H1 (cell line): ENCODE results near the gene MRPL40. TPM values are rescaled to one million over a fixed set of nuclear protein-coding genes. Genes with fewer than 3 reads are reported as not detected.
A peak's percentile ranks its signal among the peaks of the same experiment; 100 is the strongest.

ENCODE experiments used
- CTCF ChIA-PET: fragments of 300-600 bp; sonication (Branson Sonifier 250); formaldehyde crosslinking; loops from one replicate; lab custom pipeline; 2021; ENCODE audit not compliant: partially characterized antibody; lab: Charles Lee
- POLR2A ChIA-PET: fragments of 300-600 bp; sonication (Branson Sonifier 250); formaldehyde crosslinking; loops from one replicate; lab custom pipeline; 2021; ENCODE audit warnings: inconsistent platforms; ENCODE audit not compliant: partially characterized antibody; lab: Charles Lee
- DNase-seq, 2 experiments: peaks; one replicate each; pipeline versions ENCODE4 v3.0.0 to v3.0.0-alpha.2; 2010 to 2022; ENCODE audit warnings: low spot score in 2 of 2, low read depth in 1 of 2, mixed read lengths in 1 of 2
- FAIRE-seq: peaks from 2 replicates; lab custom pipeline; 2011; peaks lifted over from hg19 to GRCh38; lab: Jason Lieb, UNC
- H2AFZ ChIP-seq: 2 replicates; pipeline ENCODE4 v1.8.1; 2012; ENCODE audit warnings: low read length, inconsistent platforms
- H2AK5ac ChIP-seq: 2 replicates; pipeline ENCODE4 v1.6.1; 2013; ENCODE audit warnings: low read depth, low read length
- H2BK120ac ChIP-seq: replicated peaks from 2 replicates; pipeline ENCODE3; 2013; ENCODE audit warnings: low read depth, low read length, inconsistent platforms
- H2BK12ac ChIP-seq: 2 replicates; pipeline ENCODE4 v1.6.1; 2013; ENCODE audit warnings: low read depth, low read length
- H2BK15ac ChIP-seq: 2 replicates; pipeline ENCODE4 v1.6.1; 2013; ENCODE audit warnings: low read length
- H2BK20ac ChIP-seq: 2 replicates; pipeline ENCODE4 v1.6.1; 2013; ENCODE audit warnings: low read length
- H2BK5ac ChIP-seq: 2 replicates; pipeline ENCODE4 v1.6.1; 2013; ENCODE audit warnings: low read depth, low read length
- H3K14ac ChIP-seq: 2 replicates; pipeline ENCODE4 v1.6.1; 2013; ENCODE audit warnings: inconsistent platforms; ENCODE audit not compliant: insufficient read length
- H3K18ac ChIP-seq: 2 replicates; pipeline ENCODE4 v1.6.1; 2013; ENCODE audit warnings: low read length; ENCODE audit errors: extremely low read depth
- H3K23ac ChIP-seq: 2 replicates; pipeline ENCODE4 v1.6.1; 2013; ENCODE audit warnings: inconsistent platforms; ENCODE audit not compliant: insufficient read length
- H3K23me2 ChIP-seq: 2 replicates; pipeline ENCODE4 v1.6.1; 2013; ENCODE audit warnings: low read depth, low read length
- H3K27ac ChIP-seq: 2 replicates; pipeline ENCODE4 v1.6.1; 2011; ENCODE audit warnings: low read depth, low read length, inconsistent platforms
- H3K27me3 ChIP-seq, 4 experiments: replicated peaks in 1 of 4; 1 replicate in 1 of 4; 2 replicates in 3 of 4; pipeline versions ENCODE4 v1.6.1 to v1.8.1; 2011 to 2013; ENCODE audit warnings: low read length in 3 of 4, mild to moderate bottlenecking in 3 of 4, inconsistent platforms in 2 of 4, mixed read lengths in 2 of 4, moderate library complexity in 1 of 4; ENCODE audit not compliant: control insufficient read depth in 3 of 4, insufficient read depth in 3 of 4; ENCODE audit errors: extremely low read depth in 1 of 4
- H3K36me3 ChIP-seq, 4 experiments: 2 replicates each; pipeline versions ENCODE4 v1.6.1 to v1.8.1; 2011 to 2013; ENCODE audit warnings: mild to moderate bottlenecking in 4 of 4, low read length in 3 of 4, moderate library complexity in 2 of 4, control low read depth in 1 of 4, inconsistent platforms in 1 of 4; ENCODE audit not compliant: insufficient read depth in 4 of 4, control insufficient read depth in 2 of 4
- H3K4ac ChIP-seq: replicated peaks from 2 replicates; pipeline ENCODE3; 2013; ENCODE audit warnings: low read length, low read depth, mixed read lengths, inconsistent platforms; ENCODE audit not compliant: insufficient read length
- H3K4me1 ChIP-seq, 4 experiments: replicated peaks in 1 of 4; 1 replicate in 1 of 4; 2 replicates in 3 of 4; pipeline versions ENCODE4 v1.6.1 to v1.8.1; 2011 to 2013; ENCODE audit warnings: low read length in 3 of 4, inconsistent platforms in 2 of 4, mixed read lengths in 1 of 4; ENCODE audit not compliant: insufficient read depth in 4 of 4, control insufficient read depth in 3 of 4
- H3K4me2 ChIP-seq, 2 experiments: 2 replicates each; pipeline versions ENCODE4 v1.6.1 to v1.8.1; 2011 to 2013; ENCODE audit warnings: low read depth in 2 of 2, low read length in 2 of 2, control low read depth in 1 of 2, inconsistent platforms in 1 of 2, mild to moderate bottlenecking in 1 of 2; ENCODE audit not compliant: insufficient read depth in 1 of 2
- H3K4me3 ChIP-seq, 4 experiments: fragments of 200-600, 300-600 bp in 1 of 4; sonication (generic), shearing (Covaris generic), sonication (Bioruptor Twin) in 1 of 4; 2 replicates each; pipeline versions ENCODE4 v1.5.1 to v1.8.1; 2011 to 2016; ENCODE audit warnings: low read length in 4 of 4, low read depth in 3 of 4, control low read depth in 2 of 4, inconsistent platforms in 2 of 4, mild to moderate bottlenecking in 2 of 4, mixed read lengths in 1 of 4, moderate library complexity in 1 of 4; ENCODE audit not compliant: insufficient read depth in 2 of 4; ENCODE audit errors: extremely low read depth in 1 of 4
- H3K56ac ChIP-seq: replicated peaks from 2 replicates; pipeline ENCODE3; 2013; ENCODE audit warnings: low read depth, mild to moderate bottlenecking, mixed read lengths, low read length, inconsistent platforms; ENCODE audit not compliant: insufficient read length
- H3K79me1 ChIP-seq: 2 replicates; pipeline ENCODE4 v1.6.1; 2013; ENCODE audit warnings: low read depth, low read length, control low read depth
- H3K79me2 ChIP-seq, 2 experiments: 2 replicates each; pipeline versions ENCODE4 v1.6.1 to v1.8.1; 2012 to 2013; ENCODE audit warnings: low read length in 2 of 2, mild to moderate bottlenecking in 2 of 2, inconsistent platforms in 1 of 2; ENCODE audit not compliant: insufficient read depth in 2 of 2, control insufficient read depth in 1 of 2
- H3K9ac ChIP-seq, 4 experiments: replicated peaks in 1 of 4; 1 replicate in 1 of 4; 2 replicates in 3 of 4; pipeline versions ENCODE4 v1.6.1 to v1.8.1; 2011 to 2013; ENCODE audit warnings: low read depth in 3 of 4, low read length in 3 of 4, control low read depth in 2 of 4, mild to moderate bottlenecking in 2 of 4, moderate library complexity in 2 of 4, inconsistent platforms in 1 of 4; ENCODE audit errors: extremely low read depth in 1 of 4
- H3K9me3 ChIP-seq, 2 experiments: 2 replicates each; pipeline versions ENCODE4 v1.6.1 to v1.8.1; 2012 to 2013; ENCODE audit warnings: mild to moderate bottlenecking in 2 of 2, moderate library complexity in 2 of 2, control low read depth in 1 of 2, inconsistent platforms in 1 of 2, low read depth in 1 of 2, low read length in 1 of 2, mixed read lengths in 1 of 2; ENCODE audit not compliant: insufficient read depth in 2 of 2
- H4K20me1 ChIP-seq, 2 experiments: replicated peaks in 1 of 2; 2 replicates each; pipeline versions ENCODE3 to v1.8.1; 2011 to 2013; ENCODE audit warnings: inconsistent platforms in 2 of 2, low read length in 2 of 2, mild to moderate bottlenecking in 1 of 2; ENCODE audit not compliant: insufficient read depth in 2 of 2, control insufficient read depth in 1 of 2
- H4K5ac ChIP-seq: 2 replicates; pipeline ENCODE4 v1.6.1; 2013; ENCODE audit warnings: low read length, low read depth, mixed read lengths, inconsistent platforms; ENCODE audit not compliant: insufficient read length
- H4K8ac ChIP-seq: 2 replicates; pipeline ENCODE4 v1.8.0; 2013; ENCODE audit warnings: mild to moderate bottlenecking, moderate library complexity, low read length, inconsistent platforms; ENCODE audit not compliant: insufficient read depth; ENCODE audit errors: extremely low read depth
- H4K91ac ChIP-seq: replicated peaks from 2 replicates; pipeline ENCODE3; 2013; ENCODE audit warnings: low read length, mixed read lengths, inconsistent platforms; ENCODE audit not compliant: insufficient read length
- ATF3 ChIP-seq: IDR thresholded peaks from 2 replicates; pipeline ENCODE4 v1.6.1; 2011; ENCODE audit warnings: low read depth, mild to moderate bottlenecking, low read length; ENCODE audit not compliant: insufficient read depth
- CTCF ChIP-seq, 3 experiments: IDR thresholded peaks; 1 replicate in 2 of 3; 2 replicates in 1 of 3; pipeline versions ENCODE4 v1.5.1 to v1.6.1; 2011; ENCODE audit warnings: low read length in 3 of 3, mild to moderate bottlenecking in 3 of 3, inconsistent platforms in 2 of 3, low read depth in 1 of 3, moderate library complexity in 1 of 3; ENCODE audit not compliant: insufficient read depth in 1 of 3; ENCODE audit errors: control extremely low read depth in 1 of 3
- SIN3A ChIP-seq, 2 experiments: IDR thresholded peaks in 1 of 2; conservative IDR thresholded peaks in 1 of 2; 2 replicates each; pipeline ENCODE4 v1.6.1; 2011 to 2012; ENCODE audit warnings: low read length in 2 of 2, improper control_type of control experiment in 1 of 2, low read depth in 1 of 2, mild to moderate bottlenecking in 1 of 2
- WGBS, 2 experiments: shearing (Covaris generic) in 1 of 2; methylation state at CpG; one replicate each; pipeline versions ENCODE4 v1.1.6 to v1.1.7; 2013 to 2015; ENCODE audit warnings: low lambda C conversion rate in 2 of 2, mixed read lengths in 2 of 2, inconsistent platforms in 1 of 2, low coverage in 1 of 2, missing lambda C conversion rate in 1 of 2; ENCODE audit not compliant: insufficient replicate concordance in 2 of 2, insufficient coverage in 1 of 2, insufficient read length in 1 of 2; ENCODE audit errors: extremely low coverage in 1 of 2, missing lambda C conversion rate in 1 of 2; 5-methylcytosine and 5-hydroxymethylcytosine counted together
- polyA plus RNA-seq, 7 experiments: library from polyadenylated mRNA; depleted of rRNA in 3 of 7; stranded (reverse) in 5 of 7; unstranded in 2 of 7; fragments of >200 nt in 5 of 7; fragments of 200-250 nt in 2 of 7; gene quantifications; 1 replicate in 5 of 7; 2 replicates in 1 of 7; 4 replicates in 1 of 7; pipeline versions ENCODE4 v1.2.1 to v1.2.3, GENCODE V29; 2011 to 2013; ENCODE audit warnings: missing spikeins in 2 of 7, mixed read lengths in 2 of 7
- total RNA-seq: library from RNA; stranded (reverse); fragmentation: NEBNext Ultra II Directional; extraction: Animal tissue kit (Norgen Biotek cat#: 25700); gene quantifications from 2 replicates; pipeline ENCODE4 v1.2.1, GENCODE V29; 2021

The MRPL40 gene
- total and polyA plus RNA-seq, 2 of the 8 experiments (the other 6 are each of a cell fraction or from before 2014, with no cell fraction given): 12.4 to 14.5 TPM

- Histone ChIP-seq H3K23me2 (peaks cover 7% of the 10 kb centered on the region; the same call in 1 of the 2 replicates), H3K27ac (no peak overlapping the region), H4K20me1 (peaks cover 4 to 32% of the 10 kb centered on the region in 2 experiments), H3K4me3 (no peak overlapping the region), H3K56ac (no peak overlapping the region), H3K9ac (no peak overlapping the region), H4K91ac (no peak overlapping the region), H3K9me3 (no peaks in the 10 kb centered on the region), H2BK120ac (no peak overlapping the region), H3K79me1 (peaks cover 7% of the 10 kb centered on the region), H3K79me2 (peaks cover 3 to 36% of the 10 kb centered on the region in 2 experiments; a peak in 2 of 4 replicates), H2BK20ac (no peak overlapping the region), H3K14ac (no peak overlapping the region), H3K27me3 (no peaks in the 10 kb centered on the region), H3K4ac (no peak overlapping the region), H2BK5ac (no peak overlapping the region), H3K4me2 (no peak overlapping the region), H3K4me1 (peaks cover 0 to 4% (median 1%) of the 10 kb centered on the region in 4 experiments; a peak in 2 of 7 replicates), H3K18ac (no peak overlapping the region), H4K8ac (no peak overlapping the region), H3K23ac (no peak overlapping the region), H2BK12ac (no peak overlapping the region), H2BK15ac (no peak overlapping the region), H2AFZ (no peak overlapping the region), H3K36me3 (peaks cover 20 to 36% (median 26%) of the 10 kb centered on the region in 4 experiments; a peak in 7 of 8 replicates), H2AK5ac (no peak overlapping the region), H4K5ac (no peak overlapping the region)
- ChIA-PET POLR2A (interaction anchor here (0.7 to 0.9 kb wide), 2 partner anchors 26 to 41 kb away, joined by 3 to 4 read pairs; partner anchors contain the start of genes C22orf39, HIRA and MRPL40), CTCF (interaction anchor here (0.5 to 3.4 kb wide), 15 partner anchors 9 to 294 kb away, joined by 3 to 34 read pairs (median 4); partner anchors contain the start of gene SLC25A1)
- FAIRE-seq (no peak), DNase-seq (no peak)
- TF ChIP-seq CTCF (IDR thresholded peaks at IDR 0.05; ENCODE audit: control extremely low read depth in 1 of 3, insufficient read depth in 1 of 3, low read depth in 1 of 3, low read length in 3 of 3): peak in 1 of 3 experiments; percentile 20; a peak in 1 of 4 replicates
- TF ChIP-seq ATF3: no peak
- no peak for TF ChIP-seq SIN3A (conservative IDR thresholded peaks at IDR 0.05 in 1 of 2, IDR thresholded peaks at IDR 0.05 in 1 of 2; ENCODE audit: low read depth in 1 of 2, low read length in 2 of 2)
- WGBS, 2 experiments: 87% methylated on average over 3 of the region's 3 CpGs; no CpG with 5 or more reads in 1 of the 2 experiments
Observed at GRCh38 chr22:19473578-19473977, 41.2 kb downstream of the MRPL40 start.
